Activated CD4-positive, CD25-positive, alpha-beta regulatory T cell treated with anti-CD3 and anti-CD28 coated beads, Interleukin-2, amount 50 U/mL, for 16 hours (primary cell): ENCODE data around the gene SULT2A1.
"Not testable (repeated sequence)": the region's sequence is repeated elsewhere in the genome, so short reads cannot be mapped to it uniquely, and the experiment has no call there.

Experiments used
- DNase-seq: peaks from one replicate; pipeline ENCODE4 v3.0.0-alpha.2; 2020; ENCODE audit warnings: low read depth, low spot score

SULT2A1 gene

DNA sequence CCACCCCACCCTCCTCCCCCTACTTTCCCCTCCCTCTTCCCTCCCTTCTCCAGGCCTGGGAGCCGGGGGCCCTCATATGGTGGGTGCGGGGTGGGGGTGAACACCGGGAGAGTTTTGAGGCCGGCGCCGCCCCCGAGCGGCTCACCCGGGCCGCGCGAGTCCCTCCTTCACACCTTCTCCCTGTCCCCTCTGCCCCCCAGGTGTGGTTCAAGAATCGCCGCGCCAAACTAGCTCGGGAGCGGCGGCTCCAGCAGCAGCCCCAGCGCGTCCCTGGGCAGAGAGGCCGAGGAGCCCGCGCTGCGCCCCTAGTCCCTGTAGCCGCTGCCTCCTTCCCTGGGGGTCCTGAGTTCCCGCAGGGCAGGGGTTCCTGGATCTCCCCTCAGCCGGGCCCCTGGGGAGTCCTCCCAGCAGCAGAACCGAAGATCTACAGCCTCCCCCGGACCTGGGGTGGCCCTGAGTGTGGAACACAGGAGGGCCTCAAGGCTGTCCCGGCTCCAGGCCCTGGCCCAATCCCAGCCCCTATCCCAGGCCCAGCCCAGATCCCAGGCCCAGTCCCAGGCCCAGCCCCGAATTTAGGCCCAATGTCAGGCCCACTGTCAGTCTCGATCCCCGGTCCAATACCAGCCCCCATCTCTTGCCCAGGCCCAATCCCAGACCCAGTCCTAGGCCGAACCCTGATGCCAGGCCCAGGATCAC, 25.4 kb downstream of the SULT2A1 start:
- no peak for DNase-seq

DNA sequence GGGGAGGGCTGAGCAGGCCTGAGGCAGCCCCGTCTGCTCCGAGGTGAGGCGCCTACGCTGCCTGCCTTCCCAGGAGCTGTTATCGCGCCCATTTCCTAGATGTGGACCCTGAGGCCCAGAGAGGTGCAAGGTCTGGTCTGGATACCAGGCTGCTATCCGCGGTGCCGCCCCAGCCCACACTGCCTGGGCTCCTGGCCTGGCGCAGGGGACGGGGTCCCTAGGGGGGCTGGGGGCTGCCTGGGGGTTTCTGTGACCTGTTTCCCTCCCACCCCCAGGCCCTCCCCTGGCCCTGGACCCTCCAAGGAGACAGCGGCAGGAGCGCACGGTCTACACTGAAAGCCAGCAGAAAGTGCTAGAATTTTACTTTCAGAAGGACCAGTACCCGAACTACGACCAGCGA, 26.3 kb downstream of the SULT2A1 start:
- DNase-seq, result not testable (repeated sequence)

GRCh38 chr19:47858646-47859285, 27.3 kb downstream of the SULT2A1 start, which contains the start of gene TPRX2:
TSS of gene TPRX2 (plus strand) at chr19:47859235. CDS start at chr19:47859247, 12 bp downstream.
- DNase-seq, result not testable (repeated sequence)

DNA sequence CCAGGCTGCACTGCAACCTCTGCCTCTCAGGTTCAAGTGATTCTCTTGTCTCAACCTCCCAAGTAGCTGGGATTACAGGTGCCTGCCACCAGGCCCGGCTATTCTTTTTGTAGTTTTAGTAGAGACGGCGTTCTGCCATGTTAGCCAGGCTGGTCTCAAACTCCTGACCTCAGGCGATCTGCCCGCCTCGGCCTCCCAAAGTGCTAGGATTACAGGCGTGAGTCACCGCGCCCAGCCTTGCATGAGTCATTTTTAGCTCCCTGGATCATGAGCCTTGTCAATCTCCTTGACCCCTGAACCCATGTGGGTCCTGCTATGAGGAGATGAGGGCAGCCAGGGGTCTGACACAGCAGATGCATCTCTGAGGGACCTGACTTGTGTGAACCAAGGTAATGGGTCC, 27.9 kb downstream of the SULT2A1 start:
- DNase-seq, result not testable (repeated sequence)

GRCh38 chr19:47854459-47854858, 31.7 kb downstream of the SULT2A1 start:
- no peak for DNase-seq

GRCh38 chr19:47853003-47853402, 33.1 kb downstream of the SULT2A1 start:
- DNase-seq, result no peak

GRCh38 chr19:47848823-47849473, 37.2 kb downstream of the SULT2A1 start:
- no peak for DNase-seq

GRCh38 chr19:47848425-47848822, 37.7 kb downstream of the SULT2A1 start:
- no peak for DNase-seq

DNA sequence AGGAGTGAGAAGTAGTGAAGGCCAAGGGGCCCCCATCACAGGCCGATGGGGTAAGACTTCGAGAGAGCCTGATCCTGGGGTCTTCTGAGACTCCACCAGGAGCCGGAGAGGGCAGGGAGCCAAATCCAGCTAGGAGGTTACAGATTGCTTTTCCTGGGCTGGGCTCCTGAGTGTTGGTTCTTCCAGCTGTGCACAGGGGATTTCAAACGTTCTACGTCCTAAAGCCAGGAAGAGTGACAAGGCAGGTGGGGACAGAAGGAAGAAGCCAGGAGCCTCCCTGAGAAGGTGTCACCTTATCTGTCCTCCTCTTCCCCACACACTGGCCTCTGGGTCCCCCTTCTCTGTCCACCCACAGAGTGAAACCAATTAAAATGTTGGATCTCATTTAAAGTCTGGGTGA, 43.2 kb downstream of the SULT2A1 start:
- no peak for DNase-seq

DNA sequence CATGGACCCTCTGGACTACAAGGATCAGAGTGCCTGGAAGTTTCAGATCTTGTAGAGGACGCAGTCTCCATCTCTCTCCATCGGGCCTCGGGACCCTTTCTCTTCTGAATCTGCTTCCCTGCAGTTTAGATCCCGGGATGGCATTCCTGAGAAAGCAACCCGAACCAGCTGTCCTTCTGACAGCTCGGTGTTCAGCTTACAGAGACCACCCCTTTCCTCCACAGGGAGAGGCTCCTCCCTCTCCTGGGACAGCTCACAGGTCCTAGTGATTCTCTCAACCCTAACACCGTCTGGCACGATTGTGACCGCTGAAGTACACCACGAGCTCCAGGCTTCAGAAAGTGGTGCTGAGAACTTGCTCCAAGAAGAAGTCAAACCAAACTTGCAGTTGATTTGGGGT, 46.2 kb downstream of the SULT2A1 start:
- DNase-seq, result no peak

- DNase-seq, result no peak
These were observed 46.7 kb downstream of the SULT2A1 start for GRCh38 chr19:47839411-47839810.

- no peak for DNase-seq
These were observed 50.1 kb downstream of the SULT2A1 start for GRCh38 chr19:47836038-47836437.

DNA sequence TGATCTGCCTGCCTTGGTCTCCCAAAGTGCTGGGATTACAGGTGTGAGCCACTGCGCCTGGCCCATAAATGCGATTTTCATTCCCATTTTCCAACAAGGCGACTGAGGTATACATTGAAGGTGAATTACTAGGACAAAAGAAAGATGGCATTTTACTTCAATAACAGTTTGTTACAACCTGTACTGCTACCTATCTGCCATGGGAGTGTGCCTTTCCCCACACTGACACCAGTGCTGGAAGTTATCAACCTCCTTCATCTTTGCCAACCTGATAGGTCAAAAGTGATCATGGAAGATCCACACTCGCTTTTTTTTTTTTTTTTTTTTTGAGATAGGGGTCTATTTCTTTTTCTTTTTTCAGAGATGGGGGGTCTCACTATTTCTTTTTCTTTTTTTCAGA, 53.4 kb downstream of the SULT2A1 start:
- no peak for DNase-seq

DNA sequence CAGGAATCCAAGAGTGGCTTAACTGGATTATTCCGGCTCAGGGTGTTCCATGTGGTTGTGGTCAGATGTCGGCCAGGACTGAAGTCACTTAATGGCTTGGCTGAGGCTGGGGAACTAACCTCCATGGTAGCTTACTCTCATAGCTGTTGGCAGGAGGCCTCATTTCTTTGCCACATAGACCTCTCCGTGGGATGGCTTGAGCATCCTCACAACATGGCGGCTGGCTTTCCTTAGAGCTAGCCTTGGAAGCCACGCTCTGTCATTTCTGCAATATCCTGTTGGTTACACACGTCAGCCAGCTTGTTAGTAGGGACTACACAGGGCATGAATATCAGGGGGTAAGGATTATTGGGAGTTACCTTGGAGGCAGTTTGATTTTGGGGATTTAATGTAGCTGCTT, 59.3 kb downstream of the SULT2A1 start:
- no peak for DNase-seq

DNA sequence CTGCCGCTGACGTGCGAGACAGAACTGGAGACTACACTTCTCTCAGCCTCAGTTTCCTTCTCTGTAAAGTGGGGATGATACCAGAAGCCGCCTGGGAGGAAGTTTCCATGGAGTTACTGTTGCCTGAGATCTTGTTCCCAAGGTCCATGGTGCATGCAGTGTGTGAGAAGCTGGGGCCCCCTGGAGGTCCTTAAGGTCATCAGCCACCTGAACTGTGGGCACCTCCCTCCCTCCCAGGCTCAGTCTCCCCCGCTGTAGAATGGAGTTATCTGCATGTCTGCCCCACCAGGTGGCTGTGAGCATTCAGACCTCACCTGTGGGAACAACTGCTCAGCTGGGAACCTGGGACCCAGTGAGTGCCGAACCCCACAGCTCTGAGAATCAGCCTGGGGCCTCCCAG, 61.7 kb downstream of the SULT2A1 start:
- no peak for DNase-seq

- no peak for DNase-seq
These were observed 64.6 kb downstream of the SULT2A1 start, which contains the start of gene CRX for GRCh38 chr19:47821460-47822020. TSS of gene CRX (plus strand) at chr19:47821937. CDS start at chr19:47834444, 12,507 bp downstream.
